Gastroesophageal sphincter (tissue), 4 donors: Measurements from ENCODE around the gene JMJD4. TPM values are rescaled to one million over a fixed set of nuclear protein-coding genes. Genes with fewer than 3 reads are reported as not detected.

ENCODE experiments used
- ATAC-seq: fragments of 150-250 bp; one replicate; pipeline ENCODE4 v1.9.1; 2016; ENCODE audit warnings: mild to moderate bottlenecking, moderate library complexity
- H3K27ac ChIP-seq, 4 donors: fragments of 200-600 bp; sonication (generic) in 3 of 4; 1 replicate in 3 of 4; 2 replicates in 1 of 4; pipeline ENCODE4 v1.5.1; 2016 to 2019
- H3K27me3 ChIP-seq: fragments of 200-600 bp; sonication (generic); one replicate; pipeline ENCODE4 v1.5.1; 2019
- H3K36me3 ChIP-seq, 2 donors: fragments of 200-600 bp; sonication (generic); one replicate each; pipeline ENCODE4 v1.5.1; 2019; ENCODE audit warnings: control low read depth in 1 of 2
- H3K4me1 ChIP-seq, 3 donors: fragments of 200-600 bp; sonication (generic); 1 replicate in 2 of 3; 2 replicates in 1 of 3; pipeline ENCODE4 v1.5.1; 2016 to 2019; ENCODE audit warnings: control low read depth in 2 of 3
- H3K4me3 ChIP-seq, 2 donors: fragments of 200-600 bp; sonication (generic); one replicate each; pipeline ENCODE4 v1.5.1; 2019; ENCODE audit warnings: mild to moderate bottlenecking in 1 of 2, moderate library complexity in 1 of 2
- H3K9me3 ChIP-seq, 3 donors: fragments of 200-600 bp; sonication (generic); one replicate each; pipeline ENCODE4 v1.5.1; 2017 to 2019; ENCODE audit warnings: control low read depth in 2 of 3
- CTCF ChIP-seq, 4 experiments: fragments of 200-600 bp in 2 of 4; fragments of 450-650 bp in 2 of 4; sonication (generic) in 1 of 4; IDR thresholded peaks; one replicate each; pipeline ENCODE4 v1.5.1; 2017 to 2019; ENCODE audit warnings: antibody characterized with exemption in 4 of 4, mild to moderate bottlenecking in 2 of 4, moderate library complexity in 2 of 4
- EP300 ChIP-seq: sonication (generic); formaldehyde crosslinking; IDR thresholded peaks from one replicate; pipeline ENCODE4 v1.6.1; 2017; ENCODE audit warnings: antibody characterized with exemption, mild to moderate bottlenecking
- POLR2A ChIP-seq, 2 donors: fragments of 450-650 bp; IDR thresholded peaks; one replicate each; pipeline ENCODE4 v1.6.1; 2017; ENCODE audit warnings: antibody characterized with exemption in 2 of 2, mild to moderate bottlenecking in 2 of 2, moderate library complexity in 1 of 2
- POLR2AphosphoS5 ChIP-seq: sonication (generic); formaldehyde crosslinking; IDR thresholded peaks from one replicate; pipeline ENCODE4 v1.6.1; 2017; ENCODE audit warnings: antibody characterized with exemption
- WGBS, 2 donors: methylation state at CpG; one replicate each; pipeline ENCODE4 v1.1.5; 2018; ENCODE audit warnings: low coverage in 1 of 2; 5-methylcytosine and 5-hydroxymethylcytosine counted together
- total RNA-seq, 4 donors: library from RNA; depleted of rRNA; stranded (reverse); fragments of >200 nt; gene quantifications; one replicate each; pipeline ENCODE4 v1.1.0, GENCODE V29; 2016

Gene JMJD4
- total RNA-seq, 4 donors from 2014 or later, result 13.8 to 19.5 (median 17.0) TPM

GRCh38 chr1:227745568-227746265 is 10.6 kb upstream of the JMJD4 start:
- H3K4me3 ChIP-seq, result no peak overlapping the region
- WGBS, 2 donors, result 100% methylated on average over 1 of the region's 12 CpGs
- peaks cover 0 to 40% of the 10 kb centered on the region in 2 donors for H3K36me3 ChIP-seq
- TF ChIP-seq EP300 (no peak), POLR2A (IDR thresholded peaks at IDR 0.05) (no peak), POLR2AphosphoS5 (no peak), CTCF (IDR thresholded peaks at IDR 0.05) (no peak)
- H3K4me1 ChIP-seq, result peaks cover 0 to 50% (median 26%) of the 10 kb centered on the region in 3 donors
- no peak for ATAC-seq
- peak overlapping the region in 3 of 4 donors; percentile 33 to 90 (median 81) for H3K27ac ChIP-seq
- no peaks in the 10 kb centered on the region for H3K9me3 ChIP-seq
- H3K27me3 ChIP-seq, result no peaks in the 10 kb centered on the region

GRCh38 chr1:227744668-227745067 is 9.6 kb upstream of the JMJD4 start:
- 81% methylated on average over 2 of the region's 8 CpGs; no CpG with 5 or more reads in 1 of the 2 donors for WGBS, 2 donors

GRCh38 chr1:227742738-227743715 is 7.9 kb upstream of the JMJD4 start:
- H3K4me3 ChIP-seq, result no peak overlapping the region
- 60% methylated on average over 1 of the region's 18 CpGs; no CpG with 5 or more reads in 1 of the 2 donors for WGBS, 2 donors
- no peaks in the 10 kb centered on the region for H3K9me3 ChIP-seq
- peaks cover 0 to 41% (median 12%) of the 10 kb centered on the region in 3 donors for H3K4me1 ChIP-seq
- H3K27me3 ChIP-seq, result no peaks in the 10 kb centered on the region
- TF ChIP-seq POLR2A (IDR thresholded peaks at IDR 0.05), result no peak
- TF ChIP-seq EP300, result no peak
- no peak for TF ChIP-seq CTCF (IDR thresholded peaks at IDR 0.05)
- TF ChIP-seq POLR2AphosphoS5, result no peak
- ATAC-seq, result no peak
- H3K36me3 ChIP-seq, result peaks cover 0 to 25% of the 10 kb centered on the region in 2 donors
- no peak overlapping the region for H3K27ac ChIP-seq

More at GRCh38 chr1:227744668-227745067, 9.6 kb upstream of the JMJD4 start:
- Histone ChIP-seq H3K9me3 (no peaks in the 10 kb centered on the region), H3K27me3 (no peaks in the 10 kb centered on the region), H3K4me3 (no peak overlapping the region), H3K27ac (peak overlapping the region in 1 of 4 donors; percentile 39), H3K4me1 (peaks cover 0 to 47% (median 20%) of the 10 kb centered on the region in 3 donors), H3K36me3 (peaks cover 0 to 34% of the 10 kb centered on the region in 2 donors)
- ATAC-seq, result no peak
- TF ChIP-seq POLR2AphosphoS5, result no peak
- no peak for TF ChIP-seq POLR2A (IDR thresholded peaks at IDR 0.05)
- TF ChIP-seq CTCF (IDR thresholded peaks at IDR 0.05), result no peak
- TF ChIP-seq EP300, result no peak

GRCh38 chr1:227741166-227741870 is 6.2 kb upstream of the JMJD4 start:
- Histone ChIP-seq H3K27ac (no peak overlapping the region), H3K4me3 (no peak overlapping the region), H3K9me3 (no peaks in the 10 kb centered on the region), H3K36me3 (peaks cover 0 to 20% of the 10 kb centered on the region in 2 donors), H3K4me1 (peaks cover 0 to 32% (median 7%) of the 10 kb centered on the region in 3 donors), H3K27me3 (no peaks in the 10 kb centered on the region)
- no peak for TF ChIP-seq CTCF (IDR thresholded peaks at IDR 0.05)
- no peak for TF ChIP-seq POLR2AphosphoS5
- no peak for TF ChIP-seq EP300
- no peak for TF ChIP-seq POLR2A (IDR thresholded peaks at IDR 0.05)
- 83 to 84% methylated on average over 2 to 8 of the region's 17 CpGs for WGBS, 2 donors
- ATAC-seq, result no peak
